NCI-H1092 (cell line): Measurements from ENCODE around the gene KCNIP2.
A peak's percentile ranks its signal among the peaks of the same experiment; 100 is the strongest.

Source experiments
- DNase-seq: peaks from one replicate; lab custom pipeline; 2025; lab: John Stamatoyannopoulos, UW

The KCNIP2 gene

GRCh38 chr10:101782811-101783735 is 60.5 kb downstream of the KCNIP2 start, which contains the start of gene NPM3:
Gene NPM3, minus strand, starts transcription at chr10:101783446. Its CDS starts 56 bp downstream, at chr10:101783390.
- DNase-seq = peak; percentile 33

GRCh38 chr10:101781984-101782810 is 61.4 kb downstream of the KCNIP2 start:
- no peak for DNase-seq

- DNase-seq = no peak
Observed at GRCh38 chr10:101781655-101781983, 62.0 kb downstream of the KCNIP2 start.

- no peak for DNase-seq
Observed at GRCh38 chr10:101780818-101781654, 62.6 kb downstream of the KCNIP2 start.

GRCh38 chr10:101780187-101780817 is 63.3 kb downstream of the KCNIP2 start:
- no peak for DNase-seq

GRCh38 chr10:101779544-101780186 is 63.9 kb downstream of the KCNIP2 start:
- DNase-seq = peak; percentile 10

- no peak for DNase-seq
Observed at GRCh38 chr10:101778781-101779543, 64.6 kb downstream of the KCNIP2 start.

- DNase-seq = no peak
Observed at GRCh38 chr10:101778151-101778780, 65.3 kb downstream of the KCNIP2 start.

GRCh38 chr10:101777619-101778145 is 65.9 kb downstream of the KCNIP2 start:
- no peak for DNase-seq

GRCh38 chr10:101776161-101776817 is 67.3 kb downstream of the KCNIP2 start:
- no peak for DNase-seq
